Measurements from ENCODE around the gene AATF.

- TF ChIP-seq, protein P1, sequence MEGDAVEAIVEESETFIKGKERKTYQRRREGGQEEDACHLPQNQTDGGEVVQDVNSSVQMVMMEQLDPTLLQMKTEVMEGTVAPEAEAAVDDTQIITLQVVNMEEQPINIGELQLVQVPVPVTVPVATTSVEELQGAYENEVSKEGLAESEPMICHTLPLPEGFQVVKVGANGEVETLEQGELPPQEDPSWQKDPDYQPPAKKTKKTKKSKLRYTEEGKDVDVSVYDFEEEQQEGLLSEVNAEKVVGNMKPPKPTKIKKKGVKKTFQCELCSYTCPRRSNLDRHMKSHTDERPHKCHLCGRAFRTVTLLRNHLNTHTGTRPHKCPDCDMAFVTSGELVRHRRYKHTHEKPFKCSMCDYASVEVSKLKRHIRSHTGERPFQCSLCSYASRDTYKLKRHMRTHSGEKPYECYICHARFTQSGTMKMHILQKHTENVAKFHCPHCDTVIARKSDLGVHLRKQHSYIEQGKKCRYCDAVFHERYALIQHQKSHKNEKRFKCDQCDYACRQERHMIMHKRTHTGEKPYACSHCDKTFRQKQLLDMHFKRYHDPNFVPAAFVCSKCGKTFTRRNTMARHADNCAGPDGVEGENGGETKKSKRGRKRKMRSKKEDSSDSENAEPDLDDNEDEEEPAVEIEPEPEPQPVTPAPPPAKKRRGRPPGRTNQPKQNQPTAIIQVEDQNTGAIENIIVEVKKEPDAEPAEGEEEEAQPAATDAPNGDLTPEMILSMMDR (IDR thresholded peaks at IDR 0.05; ENCODE audit: poor library complexity) = no peak
- TF ChIP-seq EZH2 (IDR thresholded peaks at IDR 0.05; ENCODE audit: borderline replicate concordance) = no peak
These were observed 77.2 kb downstream of the AATF start for GRCh38 chr17:37025847-37026530.

All from hepatocyte (in vitro differentiated cells).